NCI-H1436 (cell line): ENCODE data around the gene SNX7.
A peak's percentile ranks its signal among the peaks of the same experiment; 100 is the strongest.

Source experiments
- DNase-seq: peaks from one replicate; lab custom pipeline; 2025; lab: John Stamatoyannopoulos, UW

The SNX7 gene

GRCh38 chr1:98766255-98766654, 104.7 kb downstream of the SNX7 start:
- no peak for DNase-seq

GRCh38 chr1:98769162-98769561, 107.6 kb downstream of the SNX7 start:
- DNase-seq: no peak

GRCh38 chr1:98781906-98782305, 120.4 kb downstream of the SNX7 start:
- DNase-seq: no peak

- DNase-seq: no peak
Measured at GRCh38 chr1:98783821-98784220, 122.3 kb downstream of the SNX7 start.

GRCh38 chr1:98791498-98791897, 130.0 kb downstream of the SNX7 start:
- DNase-seq: no peak

GRCh38 chr1:98792123-98792522, 130.6 kb downstream of the SNX7 start:
- no peak for DNase-seq

- no peak for DNase-seq
Measured at GRCh38 chr1:98793136-98793535, 131.6 kb downstream of the SNX7 start.

GRCh38 chr1:98794196-98794886, 132.8 kb downstream of the SNX7 start:
- DNase-seq: peak; percentile 12

- no peak for DNase-seq
Measured at GRCh38 chr1:98796049-98796448, 134.5 kb downstream of the SNX7 start.

- no peak for DNase-seq
Measured at GRCh38 chr1:98797506-98797905, 136.0 kb downstream of the SNX7 start.
